Pulmonary artery endothelial cell (primary cell): ENCODE results near the gene FOXM1. TPM values are rescaled to one million over a fixed set of nuclear protein-coding genes. Genes with fewer than 3 reads are reported as not detected.
A peak's percentile ranks its signal among the peaks of the same experiment; 100 is the strongest.

ENCODE experiments used
- DNase-seq: peaks from one replicate; pipeline ENCODE4 v3.0.0-alpha.2; 2011; ENCODE audit warnings: low read depth, low spot score
- total RNA-seq: library from RNA; depleted of rRNA; stranded (reverse); fragments of >200 nt; gene quantifications from 2 replicates; pipeline ENCODE4 v1.2.3, GENCODE V29; 2014

The FOXM1 gene
- total RNA-seq, 1 donor from 2014 or later, result 6.3 TPM

DNA sequence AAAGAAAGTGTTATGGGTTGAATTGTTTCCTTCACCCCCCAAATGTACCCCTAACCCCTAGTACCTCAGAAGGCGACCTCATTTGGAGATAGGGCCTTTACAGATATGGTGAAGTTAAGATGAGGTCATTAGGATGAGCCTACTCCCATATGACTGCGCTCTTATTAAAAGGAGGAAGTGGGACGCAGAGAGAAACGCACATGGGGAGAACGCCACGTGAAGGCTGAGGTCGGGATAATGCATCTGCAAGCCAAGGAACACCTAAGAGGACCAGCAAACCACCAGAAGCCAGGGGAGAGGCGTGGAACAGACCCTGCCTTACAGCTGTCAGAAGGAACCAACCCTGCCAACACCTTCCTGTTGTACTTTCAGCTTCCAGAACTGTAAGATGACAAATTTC is 40.4 kb downstream of the FOXM1 start:
- no peak for DNase-seq

DNA sequence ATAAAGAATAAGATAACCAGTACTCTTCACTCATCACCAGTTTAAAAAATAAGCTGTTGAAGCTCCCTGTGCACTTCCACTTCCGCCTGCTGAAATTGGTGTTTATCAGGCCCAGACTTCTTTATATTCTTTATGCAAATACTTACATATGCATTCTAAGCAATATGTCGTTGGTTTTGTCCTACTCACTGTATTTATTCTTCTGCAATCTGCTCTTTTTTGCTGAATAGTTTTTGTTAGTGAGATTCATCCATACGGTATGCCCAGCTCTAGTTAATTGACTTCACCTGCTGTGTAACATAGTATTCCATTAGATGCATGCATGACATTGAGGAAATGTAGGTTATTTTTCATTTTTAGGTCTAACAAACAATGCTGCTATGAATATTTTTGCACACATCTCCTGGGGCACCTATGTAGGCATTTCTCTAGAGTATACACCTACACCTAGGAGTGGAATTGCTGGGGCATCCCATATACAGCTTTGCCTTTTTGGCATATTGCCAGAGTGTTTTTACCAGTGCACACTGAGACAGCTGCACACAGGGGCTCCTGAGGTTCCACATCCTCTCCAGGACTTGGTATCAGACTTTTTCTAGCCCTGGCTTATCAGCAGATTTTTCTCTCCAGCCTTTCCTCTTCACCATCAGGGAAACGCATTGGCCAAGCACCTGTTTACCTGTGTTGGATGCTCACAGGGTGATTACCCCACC is 41.1 kb downstream of the FOXM1 start:
- DNase-seq, result no peak

DNA sequence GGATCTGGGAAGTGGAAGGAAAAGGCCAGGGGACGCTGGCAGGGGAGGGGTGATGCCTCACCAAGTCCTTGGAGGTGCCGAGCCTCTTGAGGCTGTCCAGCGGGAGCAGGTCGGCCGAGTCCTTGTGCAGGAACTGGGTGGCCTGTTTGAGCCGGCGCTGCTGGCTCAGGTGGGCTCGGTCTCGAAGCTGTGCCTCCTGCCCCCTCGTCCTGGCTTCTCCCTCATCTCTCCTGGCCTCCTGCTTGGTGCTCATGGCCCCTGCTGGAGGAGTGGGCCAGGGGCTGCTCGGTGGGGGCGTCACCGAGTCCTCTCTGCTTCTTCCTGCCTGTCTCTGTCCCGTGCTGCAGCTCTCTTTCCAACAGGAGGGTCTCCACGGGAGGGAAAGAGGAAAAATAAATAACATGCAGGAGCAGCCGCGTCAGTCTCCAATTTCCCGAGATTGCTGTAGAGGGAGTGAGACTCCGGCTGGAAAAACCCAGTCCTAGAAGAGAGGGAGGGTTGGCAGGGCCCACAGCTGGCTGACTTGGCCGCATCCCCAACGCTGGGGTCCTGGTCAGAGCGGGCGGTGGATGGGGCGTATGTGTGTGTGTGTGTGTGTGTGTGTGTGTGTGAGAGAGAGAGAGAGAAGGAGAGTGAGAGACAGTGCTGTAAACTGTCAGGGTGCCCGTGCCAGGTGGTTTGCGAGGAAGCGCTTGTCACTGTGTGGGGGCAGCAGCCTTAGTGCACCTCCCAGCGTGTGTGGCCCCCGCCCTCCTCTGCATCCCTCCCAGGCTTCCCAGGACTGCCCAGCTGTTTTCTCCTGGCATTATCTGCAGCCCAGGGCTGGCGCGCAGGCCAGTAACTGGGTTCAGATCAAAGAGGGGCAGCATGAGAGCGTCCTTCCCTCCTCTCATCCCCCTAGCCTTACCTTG is 42.1 kb downstream of the FOXM1 start, which contains the start of gene NRIP2:
TSS of gene NRIP2 (minus strand) at position 455 of the 911 bp plus-strand sequence. CDS start at position 403, 52 bp downstream.
- no peak for DNase-seq

GRCh38 chr12:2833810-2834209 is 43.2 kb downstream of the FOXM1 start:
- no peak for DNase-seq

DNA sequence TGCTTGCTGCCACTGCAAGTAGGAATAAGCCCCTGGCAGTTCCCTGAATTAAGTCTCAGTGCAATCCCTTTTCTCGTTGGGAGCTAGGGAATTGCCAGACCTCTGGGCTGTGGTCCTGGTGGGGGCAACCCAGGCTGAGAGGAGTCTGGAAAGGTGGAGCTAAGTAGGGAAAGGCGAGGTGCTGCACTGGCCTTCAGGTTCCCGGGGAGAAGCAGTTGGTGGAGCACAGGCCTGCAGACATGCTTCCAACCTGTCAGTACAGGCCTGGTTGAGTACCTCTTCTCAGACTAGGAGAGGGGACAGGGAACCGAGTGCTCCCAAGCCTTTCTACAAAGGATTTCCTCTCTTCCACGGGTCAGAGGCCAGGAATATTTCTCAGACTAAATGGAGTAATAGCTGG is 43.6 kb downstream of the FOXM1 start:
- DNase-seq, result no peak

DNA sequence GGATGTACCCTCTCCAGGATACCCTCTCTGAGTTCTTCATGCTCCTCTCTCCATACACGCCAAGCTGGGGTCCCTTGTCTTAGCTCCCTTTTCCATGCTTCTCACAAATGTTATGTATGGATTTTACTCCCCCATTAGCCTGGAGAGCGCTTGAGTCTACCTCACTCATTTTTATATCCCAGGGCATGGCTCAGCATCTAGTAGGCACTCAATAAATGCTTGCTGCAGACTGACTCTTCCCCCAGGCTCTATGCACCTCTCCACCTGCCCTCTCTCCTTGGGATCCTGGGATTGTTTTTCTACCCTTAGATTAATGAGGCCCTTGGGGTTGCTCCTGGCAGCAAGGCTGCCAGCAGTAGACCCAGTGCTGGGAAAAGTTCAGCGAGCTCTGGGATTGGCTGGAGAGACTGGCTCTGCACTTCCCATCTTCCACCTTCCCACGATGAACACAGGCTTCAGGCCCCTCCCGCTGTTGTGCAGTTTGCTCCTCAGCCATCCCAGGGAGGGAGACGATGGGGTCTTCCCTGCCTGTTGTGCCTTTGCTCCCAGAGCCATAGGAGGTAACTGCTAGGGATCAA is 44.3 kb downstream of the FOXM1 start:
- no peak for DNase-seq

- DNase-seq, result no peak
Measured at GRCh38 chr12:2829275-2829674, 47.7 kb downstream of the FOXM1 start.

DNA sequence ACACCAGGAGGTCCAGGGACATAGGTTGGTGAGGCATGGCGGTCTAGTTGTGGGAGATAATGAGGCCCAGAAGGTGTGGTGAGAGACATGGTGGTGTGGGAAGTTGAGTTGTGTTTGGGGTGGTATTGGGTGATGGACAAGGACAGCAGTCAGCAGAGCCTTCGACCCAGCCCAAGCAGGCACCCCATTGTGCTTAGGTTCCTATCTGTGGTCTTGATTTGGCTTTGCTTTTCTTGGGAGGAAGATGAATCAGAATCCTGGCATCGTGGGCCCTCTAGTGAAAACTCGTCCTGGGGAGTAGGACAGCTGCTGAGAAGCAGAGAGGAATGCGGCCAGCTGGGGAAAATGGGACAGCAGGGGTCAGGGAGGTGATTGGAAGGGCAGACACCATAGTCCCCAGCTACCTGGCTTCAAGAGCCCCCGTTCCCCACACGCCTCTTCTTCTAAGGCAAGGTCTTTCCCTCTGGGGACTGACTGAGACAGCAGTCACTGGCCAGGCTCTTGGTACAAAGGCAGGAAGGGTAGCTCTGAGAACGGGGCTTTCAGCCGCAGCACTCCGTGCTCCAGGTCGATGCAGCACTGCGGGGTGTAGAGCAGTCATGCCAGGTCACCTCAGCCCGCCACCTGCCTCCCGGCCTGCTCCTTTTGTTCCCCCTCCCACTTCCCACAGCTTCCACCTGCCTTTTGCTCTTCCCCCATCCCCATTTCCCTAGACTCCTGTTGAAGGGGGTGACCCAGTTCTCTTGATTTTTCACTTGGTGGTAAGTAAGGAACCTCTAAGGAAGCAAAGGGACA is 50.1 kb downstream of the FOXM1 start:
- no peak for DNase-seq

- DNase-seq, result no peak
Measured at GRCh38 chr12:2826036-2826435, 50.9 kb downstream of the FOXM1 start.

GRCh38 chr12:2825132-2825531 is 51.8 kb downstream of the FOXM1 start:
- no peak for DNase-seq

GRCh38 chr12:2824541-2824940 is 52.4 kb downstream of the FOXM1 start:
- no peak for DNase-seq

GRCh38 chr12:2823483-2823882 is 53.5 kb downstream of the FOXM1 start:
- DNase-seq, result no peak

- no peak for DNase-seq
Measured at GRCh38 chr12:2820432-2820831, 56.5 kb downstream of the FOXM1 start.

DNA sequence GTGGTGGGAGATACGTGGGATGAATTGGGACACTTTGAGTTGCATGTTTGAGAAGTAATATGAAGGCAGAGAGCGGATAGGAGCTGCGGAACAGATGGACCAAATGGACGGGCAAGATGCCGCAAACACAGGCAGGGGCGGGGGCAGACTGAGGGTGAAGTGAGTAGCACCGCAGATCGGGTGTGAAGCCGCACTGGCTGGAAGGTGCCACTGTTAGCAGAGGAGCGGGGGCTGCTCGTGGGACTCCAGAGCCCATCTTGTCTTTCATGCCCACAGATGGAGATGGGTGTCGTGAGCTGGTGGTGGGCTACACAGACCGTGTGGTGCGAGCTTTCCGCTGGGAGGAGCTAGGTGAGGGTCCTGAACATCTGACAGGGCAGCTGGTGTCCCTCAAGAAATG is 57.2 kb downstream of the FOXM1 start:
- DNase-seq, result no peak

DNA sequence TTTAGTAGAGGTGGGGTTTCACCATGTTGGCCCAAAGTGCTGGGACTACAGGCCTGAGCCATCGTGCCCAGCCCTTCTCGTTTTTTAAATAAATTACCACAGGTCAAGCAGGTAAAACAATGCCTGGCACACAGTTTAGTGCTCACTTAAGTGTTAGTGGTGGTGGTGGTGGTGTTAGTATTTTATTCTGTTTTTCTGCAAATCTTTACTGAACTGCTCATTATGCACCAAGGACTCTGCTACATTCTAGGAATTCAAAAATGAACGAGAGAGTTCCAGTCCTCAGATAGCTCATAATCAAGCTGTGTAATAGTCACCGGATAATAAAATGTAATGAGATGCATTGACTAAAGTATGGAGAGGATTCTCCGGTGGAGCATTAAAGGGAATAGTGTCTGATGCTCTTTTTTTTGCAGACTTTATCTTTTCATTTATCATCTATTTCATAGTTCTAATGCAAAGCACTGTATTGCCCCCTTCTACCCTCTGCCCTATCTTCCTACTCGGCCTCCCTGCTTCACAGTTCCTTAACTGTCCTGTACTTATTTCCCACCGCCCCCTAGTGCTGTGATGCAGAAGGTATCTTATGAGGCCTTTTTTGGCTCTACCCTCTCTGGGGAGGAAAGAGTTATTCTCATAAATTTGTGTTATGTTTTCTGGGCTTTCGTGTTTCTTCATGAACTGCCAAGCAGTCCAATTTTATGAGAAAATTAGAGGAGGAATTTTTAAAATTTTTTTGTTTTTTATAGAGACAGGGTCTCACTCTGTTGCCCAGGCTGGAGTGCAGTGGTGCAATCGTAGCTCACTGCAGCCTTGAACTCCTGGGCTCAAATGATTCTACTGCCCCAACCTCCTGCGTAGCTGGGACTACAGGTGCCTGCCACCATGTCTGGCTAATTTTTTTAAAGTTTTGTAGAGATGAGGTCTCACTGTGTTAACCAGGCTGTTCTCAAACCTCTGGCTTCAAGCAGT is 63.5 kb downstream of the FOXM1 start:
- peak; percentile 30 for DNase-seq

DNA sequence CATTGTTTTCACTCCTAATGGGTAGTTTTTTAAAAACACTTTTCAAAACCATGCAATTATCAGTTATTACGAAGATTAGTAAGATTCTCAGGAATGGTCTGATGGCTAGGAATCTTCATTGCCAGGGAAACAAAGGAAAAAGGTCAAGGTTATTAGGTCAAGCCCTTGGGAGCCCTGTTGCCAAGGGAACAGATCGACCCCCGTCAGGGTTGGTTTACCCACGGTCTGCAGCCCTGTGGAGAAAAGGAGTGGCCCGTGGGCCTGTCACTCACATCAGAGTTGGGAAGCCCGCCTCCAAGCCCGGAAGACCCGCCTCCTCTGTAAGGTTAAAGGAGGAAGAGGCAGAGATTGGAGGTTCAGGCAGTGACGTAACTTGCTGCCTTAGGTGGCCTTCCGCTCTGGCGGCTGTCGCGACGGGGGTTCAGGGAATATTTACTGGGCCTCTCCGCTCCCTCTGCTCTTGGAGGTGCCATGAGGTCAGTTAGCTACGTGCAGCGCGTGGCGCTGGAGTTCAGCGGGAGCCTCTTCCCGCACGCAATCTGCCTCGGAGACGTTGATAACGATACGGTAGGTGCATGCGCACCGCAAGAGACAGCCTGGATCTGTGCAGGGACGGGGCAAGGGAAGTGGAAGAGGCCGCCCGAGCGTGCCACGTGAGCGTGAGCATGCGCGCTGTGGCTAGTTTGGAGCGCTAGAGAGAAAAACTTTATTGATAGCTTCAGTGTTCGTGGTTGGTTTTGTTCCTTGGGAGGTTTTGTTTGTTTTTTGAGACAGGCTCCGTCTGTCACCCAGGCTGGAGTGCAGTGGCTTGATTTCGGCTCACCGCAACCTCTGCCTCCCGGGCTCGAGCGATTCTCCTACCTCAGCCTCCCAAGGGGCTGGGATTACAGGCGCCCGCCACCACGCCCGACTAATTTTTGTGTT is 64.4 kb downstream of the FOXM1 start, which contains the start of gene ITFG2:
TSS of gene ITFG2 (plus strand) at position 379 of the 924 bp plus-strand sequence. CDS start at position 472, 93 bp downstream.
- DNase-seq, result peak; percentile 94

GRCh38 chr12:2811801-2812200 is 65.2 kb downstream of the FOXM1 start:
- no peak for DNase-seq
